ENCODE data around the gene KCTD16. TPM values are rescaled to one million over a fixed set of nuclear protein-coding genes. Genes with fewer than 3 reads are reported as not detected.

Gene KCTD16
- total RNA-seq, 1 experiment from 2014 or later = 0.64 TPM

GRCh38 chr5:144191998-144192397 is 21.3 kb downstream of the KCTD16 start (continued):
- TF ChIP-seq ZNF274 (IDR thresholded peaks at IDR 0.05; ENCODE audit: low read depth, low read length) = no peak

GRCh38 chr5:144192661-144193060 is 22.0 kb downstream of the KCTD16 start:
- ChIA-PET POLR2A (no interaction called here), RAD21 (ENCODE audit: low non-redundant PET in 1 of 2, low total read pairs in 2 of 2, uncharacterized antibody in 2 of 2, unreplicated experiment in 2 of 2) (no interaction called here), CTCF (interaction anchor here (0.8 to 1.8 kb wide), 2 partner anchors 11 to 22 kb away, joined by 3 to 5 read pairs; partner anchors contain the start of genes KCTD16 and YIPF5)
- intact Hi-C loops (cut with micrococcal nuclease) = no loop called here
- DNase-seq (ENCODE audit: low read depth, low spot score) (no peak), ATAC-seq (no peak)
- H3K9me3 ChIP-seq (ENCODE audit: control insufficient read depth in 1 of 2, insufficient read depth in 1 of 2, low read depth in 1 of 2, low read length in 2 of 2) = no peaks in the 10 kb centered on the region
- no peaks in the 10 kb centered on the region for H3K9me2 ChIP-seq (ENCODE audit: insufficient read depth)
- no peak overlapping the region for H3K9ac ChIP-seq (ENCODE audit: low read length)
- TF ChIP-seq ZBTB33 (IDR thresholded peaks at IDR 0.05; ENCODE audit: extremely low read depth, insufficient replicate concordance, low read length) (no peak), MAX (IDR thresholded peaks at IDR 0.05) (no peak), ELF1 (IDR thresholded peaks at IDR 0.05; ENCODE audit: borderline replicate concordance, low read depth) (no peak), RAD21 (IDR thresholded peaks at IDR 0.05; ENCODE audit: low read depth) (no peak), ZFX (IDR thresholded peaks at IDR 0.05) (no peak), JUND (IDR thresholded peaks at IDR 0.05) (no peak), SIN3A (IDR thresholded peaks at IDR 0.05; ENCODE audit: low read depth) (no peak), ATF3 (IDR thresholded peaks at IDR 0.05) (no peak), CEBPB (IDR thresholded peaks at IDR 0.05; ENCODE audit: low read depth) (no peak), EZH2phosphoT487 (IDR thresholded peaks at IDR 0.05; ENCODE audit: borderline replicate concordance) (no peak), EGR1 (IDR thresholded peaks at IDR 0.05; ENCODE audit: low read depth) (no peak), POLR2AphosphoS5 (IDR thresholded peaks at IDR 0.05; ENCODE audit: low read depth, low read length) (no peak)
- no TSS peak for BruUV-seq (replicated peaks)
- H3K4me1 ChIP-seq (ENCODE audit: control insufficient read depth in 1 of 2, insufficient read depth in 2 of 2, low read length in 2 of 2) = no peaks in the 10 kb centered on the region
- H2AFZ ChIP-seq (ENCODE audit: low read depth, low read length, poor library complexity, severe bottlenecking) = no peak overlapping the region
- H3K27me3 ChIP-seq (ENCODE audit: insufficient read depth, low read length) = peaks cover 52% of the 10 kb centered on the region
- H3K27ac ChIP-seq (ENCODE audit: low read depth, low read length) = no peak overlapping the region
- no peak overlapping the region for H3K4me3 ChIP-seq (replicated peaks in 1 of 2; ENCODE audit: low read depth in 1 of 2, low read length in 2 of 2)
- no peak overlapping the region for H3K4me2 ChIP-seq (ENCODE audit: low read length)
- H4K20me1 ChIP-seq (ENCODE audit: insufficient read depth) = no peaks in the 10 kb centered on the region
- no peaks in the 10 kb centered on the region for H3K36me3 ChIP-seq (ENCODE audit: control insufficient read depth in 1 of 2, insufficient read depth in 2 of 2, low read length in 2 of 2)
- H3K79me2 ChIP-seq (ENCODE audit: insufficient read depth, low read length) = no peaks in the 10 kb centered on the region

Measured in HCT116 (cell line).